CD4-positive, alpha-beta T cell treated with Interleukin-17A for 1 hour (primary cell): Measurements from ENCODE around the gene DNAJB6.

Experiments used
- DNase-seq: peaks from one replicate; pipeline ENCODE4 v3.0.0-alpha.2; 2020

Gene DNAJB6

GRCh38 chr7:157431173-157431950 is 94.6 kb downstream of the DNAJB6 start:
- DNase-seq, result no peak

GRCh38 chr7:157431951-157432540 is 95.2 kb downstream of the DNAJB6 start:
- DNase-seq, result no peak

GRCh38 chr7:157432541-157432956 is 95.7 kb downstream of the DNAJB6 start:
- DNase-seq, result no peak

GRCh38 chr7:157432957-157433576 is 96.3 kb downstream of the DNAJB6 start:
- peak; percentile 63 for DNase-seq

- DNase-seq, result no peak
These were observed 96.8 kb downstream of the DNAJB6 start for GRCh38 chr7:157433628-157434027.

- no peak for DNase-seq
These were observed 97.4 kb downstream of the DNAJB6 start for GRCh38 chr7:157434231-157434630.

GRCh38 chr7:157434701-157435100 is 97.9 kb downstream of the DNAJB6 start:
- no peak for DNase-seq

GRCh38 chr7:157436076-157436475 is 99.3 kb downstream of the DNAJB6 start:
- no peak for DNase-seq

GRCh38 chr7:157436763-157437480 is 100.1 kb downstream of the DNAJB6 start:
- no peak for DNase-seq

- DNase-seq, result no peak
These were observed 100.8 kb downstream of the DNAJB6 start for GRCh38 chr7:157437519-157438061.

GRCh38 chr7:157438121-157439025 is 101.6 kb downstream of the DNAJB6 start:
- DNase-seq, result no peak

- no peak for DNase-seq
These were observed 102.3 kb downstream of the DNAJB6 start for GRCh38 chr7:157439149-157439548.

- DNase-seq, result no peak
These were observed 103.0 kb downstream of the DNAJB6 start for GRCh38 chr7:157439761-157440160.

- no peak for DNase-seq
These were observed 103.7 kb downstream of the DNAJB6 start for GRCh38 chr7:157440346-157441022.

GRCh38 chr7:157441023-157441399 is 104.2 kb downstream of the DNAJB6 start:
- DNase-seq, result no peak

GRCh38 chr7:157442456-157442855 is 105.7 kb downstream of the DNAJB6 start:
- no peak for DNase-seq

GRCh38 chr7:157442993-157443831 is 106.4 kb downstream of the DNAJB6 start:
- no peak for DNase-seq

GRCh38 chr7:157444011-157444842 is 107.4 kb downstream of the DNAJB6 start:
- no peak for DNase-seq

- DNase-seq, result no peak
These were observed 108.0 kb downstream of the DNAJB6 start for GRCh38 chr7:157444843-157445135.
